Sigmoid colon (tissue), 7 donors: ENCODE results near the gene CMSS1. TPM values are rescaled to one million over a fixed set of nuclear protein-coding genes. Genes with fewer than 3 reads are reported as not detected.
"Not testable (repeated sequence)": the region's sequence is repeated elsewhere in the genome, so short reads cannot be mapped to it uniquely, and the experiment has no call there.

ENCODE experiments used
- DNase-seq: peaks from one replicate; pipeline ENCODE4 v3.0.0-alpha.2; 2019
- H3K27ac ChIP-seq, 4 donors: fragments of 200-600 bp; sonication (generic); one replicate each; pipeline ENCODE4 v1.5.1; 2016 to 2019; ENCODE audit warnings: mild to moderate bottlenecking in 1 of 4
- H3K27me3 ChIP-seq, 3 donors: fragments of 200-600 bp; sonication (generic); one replicate each; pipeline ENCODE4 v1.5.1; 2019; ENCODE audit warnings: mild to moderate bottlenecking in 1 of 3
- H3K36me3 ChIP-seq, 4 donors: fragments of 200-600 bp; sonication (generic); one replicate each; pipeline ENCODE4 v1.5.1; 2016 to 2019
- H3K4me1 ChIP-seq, 4 donors: fragments of 200-600 bp; sonication (generic); one replicate each; pipeline ENCODE4 v1.5.1; 2017 to 2019
- H3K4me3 ChIP-seq, 4 donors: fragments of 200-600 bp; sonication (generic); one replicate each; pipeline ENCODE4 v1.5.1; 2017 to 2019; ENCODE audit warnings: mild to moderate bottlenecking in 2 of 4, moderate library complexity in 1 of 4
- H3K9me3 ChIP-seq, 4 donors: fragments of 200-600 bp in 3 of 4; sonication (generic) in 3 of 4; one replicate each; pipeline versions ENCODE4 v1.5.1 to v1.6.1; 2013 to 2019
- CTCF ChIP-seq, 4 experiments: fragments of 450-650 bp in 3 of 4; fragments of 200-600 bp in 1 of 4; IDR thresholded peaks; one replicate each; pipeline ENCODE4 v1.5.1; 2016 to 2019; ENCODE audit warnings: antibody characterized with exemption in 4 of 4, mild to moderate bottlenecking in 3 of 4, moderate library complexity in 2 of 4
- EP300 ChIP-seq, 4 donors: sonication (generic); formaldehyde crosslinking; IDR thresholded peaks; one replicate each; pipeline ENCODE4 v1.6.1; 2017; ENCODE audit warnings: antibody characterized with exemption in 4 of 4
- POLR2A ChIP-seq, 2 donors: fragments of 450-650 bp; IDR thresholded peaks; one replicate each; pipeline ENCODE4 v1.6.1; 2016; ENCODE audit warnings: antibody characterized with exemption in 2 of 2, mild to moderate bottlenecking in 2 of 2, moderate library complexity in 2 of 2
- POLR2AphosphoS5 ChIP-seq, 4 donors: sonication (generic); formaldehyde crosslinking; IDR thresholded peaks; one replicate each; pipeline ENCODE4 v1.6.1; 2017; ENCODE audit warnings: antibody characterized with exemption in 4 of 4
- WGBS, 2 donors: extraction: QIAGEN DNeasy Blood & Tissue Kit; methylation state at CpG; one replicate each; pipeline ENCODE4 v1.1.7; 2013; 5-methylcytosine and 5-hydroxymethylcytosine counted together
- intact Hi-C: fragments of 100-400 bp; cut with DNase I; formaldehyde crosslinking; loops from one replicate; pipeline ENCODE4 v1.15.1; 2023
- polyA plus RNA-seq, 3 donors: library from polyadenylated mRNA; stranded (reverse); fragments of 200-250 nt; gene quantifications; one replicate each; pipeline ENCODE4 v1.2.3, GENCODE V29; 2013
- total RNA-seq, 4 donors: library from RNA; depleted of rRNA; stranded (reverse); fragments of >200 nt; gene quantifications; one replicate each; pipeline ENCODE4 v1.1.0, GENCODE V29; 2016
- donor health status: healthy with polysubstance abuse.
- donor health status: Bipolar disorder and iron deficiency.
- donor health status: healthy.

Gene CMSS1
- total and polyA plus RNA-seq, 7 donors = 6.0 to 19.4 (median 13.9) TPM

- no peak overlapping the region for H3K4me3 ChIP-seq
Measured at GRCh38 chr3:100046986-100047385, 229.3 kb downstream of the CMSS1 start.

GRCh38 chr3:100047455-100048141 lies 229.9 kb downstream of the CMSS1 start:
- H3K4me3 ChIP-seq = peak overlapping the region in 2 of 4 donors; percentile 5 to 8
- H3K4me1 ChIP-seq = peaks cover 0 to 39% (median 33%) of the 10 kb centered on the region in 4 donors
- no peak for DNase-seq

More at GRCh38 chr3:100046986-100047385, 229.3 kb downstream of the CMSS1 start:
- no peaks in the 10 kb centered on the region for H3K27me3 ChIP-seq
- H3K9me3 ChIP-seq = no peaks in the 10 kb centered on the region
- H3K4me1 ChIP-seq = peaks cover 0 to 45% (median 39%) of the 10 kb centered on the region in 4 donors
- intact Hi-C loops = no loop called here
- H3K27ac ChIP-seq = peak overlapping the region; percentile 67 to 92 (median 89)
- WGBS, 2 donors = 41 to 49% methylated on average over 2 of the region's 2 CpGs
- no peak for DNase-seq
- no peaks in the 10 kb centered on the region for H3K36me3 ChIP-seq
- no peak for TF ChIP-seq POLR2AphosphoS5 (IDR thresholded peaks at IDR 0.05)
- TF ChIP-seq EP300 (IDR thresholded peaks at IDR 0.05) = no peak
- no peak for TF ChIP-seq CTCF (IDR thresholded peaks at IDR 0.05)
- TF ChIP-seq POLR2A (IDR thresholded peaks at IDR 0.05) = no peak

GRCh38 chr3:100048248-100048647 lies 230.6 kb downstream of the CMSS1 start:
- intact Hi-C loops = no loop called here
- Histone ChIP-seq H3K36me3 (no peaks in the 10 kb centered on the region), H3K4me3 (no peak overlapping the region), H3K27ac (peak overlapping the region; percentile 67 to 92 (median 89)), H3K27me3 (no peaks in the 10 kb centered on the region), H3K4me1 (peaks cover 0 to 32% (median 28%) of the 10 kb centered on the region in 4 donors), H3K9me3 (no peaks in the 10 kb centered on the region)
- WGBS, 2 donors = 86 to 87% methylated on average over 3 of the region's 3 CpGs
- DNase-seq = no peak
- TF ChIP-seq EP300 (IDR thresholded peaks at IDR 0.05) (no peak), POLR2A (IDR thresholded peaks at IDR 0.05) (no peak), POLR2AphosphoS5 (IDR thresholded peaks at IDR 0.05) (no peak), CTCF (IDR thresholded peaks at IDR 0.05) (no peak)

More at GRCh38 chr3:100047455-100048141, 229.9 kb downstream of the CMSS1 start:
- Histone ChIP-seq H3K27ac (peak overlapping the region; percentile 67 to 92 (median 89)), H3K9me3 (no peaks in the 10 kb centered on the region), H3K27me3 (no peaks in the 10 kb centered on the region), H3K36me3 (no peaks in the 10 kb centered on the region)
- intact Hi-C loops = no loop called here
- WGBS, 2 donors = 10 to 33% methylated on average over 6 of the region's 6 CpGs
- TF ChIP-seq EP300 (IDR thresholded peaks at IDR 0.05) = peak in 1 of 4 donors; percentile 28
- TF ChIP-seq POLR2A (IDR thresholded peaks at IDR 0.05) = no peak
- TF ChIP-seq POLR2AphosphoS5 (IDR thresholded peaks at IDR 0.05) = peak in 3 of 4 donors; percentile 17 to 41 (median 40)
- TF ChIP-seq CTCF (IDR thresholded peaks at IDR 0.05) = no peak

- H3K27me3 ChIP-seq, H3K4me3 ChIP-seq, H3K36me3 ChIP-seq, intact Hi-C loops, H3K27ac ChIP-seq, DNase-seq, H3K9me3 ChIP-seq: not testable (repeated sequence)
- peaks cover 0 to 20% (median 16%) of the 10 kb centered on the region in 4 donors for H3K4me1 ChIP-seq
- WGBS, 2 donors = 83 to 91% methylated on average over 3 of the region's 3 CpGs
Measured at GRCh38 chr3:100051513-100051912, 233.9 kb downstream of the CMSS1 start.

GRCh38 chr3:100053951-100054620 lies 236.4 kb downstream of the CMSS1 start:
- Histone ChIP-seq H3K9me3 (no peaks in the 10 kb centered on the region), H3K4me1 (no peaks in the 10 kb centered on the region), H3K27me3 (no peaks in the 10 kb centered on the region), H3K36me3 (no peaks in the 10 kb centered on the region), H3K27ac (no peak overlapping the region), H3K4me3 (no peak overlapping the region)
- intact Hi-C loops = no loop called here
- WGBS, 2 donors = 31 to 79% methylated on average over 6 of the region's 6 CpGs
- DNase-seq = no peak
- TF ChIP-seq POLR2A (IDR thresholded peaks at IDR 0.05) (no peak), POLR2AphosphoS5 (IDR thresholded peaks at IDR 0.05) (no peak), EP300 (IDR thresholded peaks at IDR 0.05) (no peak), CTCF (IDR thresholded peaks at IDR 0.05) (no peak)
